ENCODE results near the gene SLC9A9.
"Not testable (repeated sequence)": the region's sequence is repeated elsewhere in the genome, so short reads cannot be mapped to it uniquely, and the experiment has no call there.

SLC9A9 gene

DNA sequence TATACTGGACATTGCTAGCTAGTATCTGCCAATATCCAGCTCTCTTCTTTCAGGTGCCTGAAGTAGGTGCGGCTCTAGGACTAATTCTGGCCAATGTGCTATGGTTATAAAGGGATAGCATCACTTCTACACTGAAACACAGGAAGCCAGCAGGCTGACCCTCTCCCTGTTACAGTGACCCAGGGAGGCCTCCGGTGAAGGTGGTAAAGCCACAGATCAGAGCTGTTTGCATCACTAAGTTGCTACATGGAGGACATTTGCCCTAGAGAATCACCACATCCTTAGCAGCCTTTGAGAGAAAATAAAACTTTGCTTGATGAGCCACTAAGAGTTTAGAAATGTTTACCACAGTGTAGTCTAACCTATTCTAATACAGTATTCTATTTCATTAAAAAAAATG lies 567.3 kb downstream of the SLC9A9 start:
- H3K4me3 ChIP-seq (ENCODE audit: low read depth, low read length): no peak overlapping the region
- TF ChIP-seq POLR2A (IDR thresholded peaks at IDR 0.05; ENCODE audit: extremely low read depth, insufficient read length): no peak
- TF ChIP-seq, protein P1, sequence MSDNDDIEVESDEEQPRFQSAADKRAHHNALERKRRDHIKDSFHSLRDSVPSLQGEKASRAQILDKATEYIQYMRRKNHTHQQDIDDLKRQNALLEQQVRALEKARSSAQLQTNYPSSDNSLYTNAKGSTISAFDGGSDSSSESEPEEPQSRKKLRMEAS (IDR thresholded peaks at IDR 0.05; ENCODE audit: low read depth, low read length): no peak
- TF ChIP-seq MYC (IDR thresholded peaks at IDR 0.05; ENCODE audit: low read depth, low read length): no peak
- TF ChIP-seq, protein P2, sequence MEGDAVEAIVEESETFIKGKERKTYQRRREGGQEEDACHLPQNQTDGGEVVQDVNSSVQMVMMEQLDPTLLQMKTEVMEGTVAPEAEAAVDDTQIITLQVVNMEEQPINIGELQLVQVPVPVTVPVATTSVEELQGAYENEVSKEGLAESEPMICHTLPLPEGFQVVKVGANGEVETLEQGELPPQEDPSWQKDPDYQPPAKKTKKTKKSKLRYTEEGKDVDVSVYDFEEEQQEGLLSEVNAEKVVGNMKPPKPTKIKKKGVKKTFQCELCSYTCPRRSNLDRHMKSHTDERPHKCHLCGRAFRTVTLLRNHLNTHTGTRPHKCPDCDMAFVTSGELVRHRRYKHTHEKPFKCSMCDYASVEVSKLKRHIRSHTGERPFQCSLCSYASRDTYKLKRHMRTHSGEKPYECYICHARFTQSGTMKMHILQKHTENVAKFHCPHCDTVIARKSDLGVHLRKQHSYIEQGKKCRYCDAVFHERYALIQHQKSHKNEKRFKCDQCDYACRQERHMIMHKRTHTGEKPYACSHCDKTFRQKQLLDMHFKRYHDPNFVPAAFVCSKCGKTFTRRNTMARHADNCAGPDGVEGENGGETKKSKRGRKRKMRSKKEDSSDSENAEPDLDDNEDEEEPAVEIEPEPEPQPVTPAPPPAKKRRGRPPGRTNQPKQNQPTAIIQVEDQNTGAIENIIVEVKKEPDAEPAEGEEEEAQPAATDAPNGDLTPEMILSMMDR (IDR thresholded peaks at IDR 0.05; ENCODE audit: low read depth, low read length): no peak
- no peak for DNase-seq (ENCODE audit: low read depth)

DNA sequence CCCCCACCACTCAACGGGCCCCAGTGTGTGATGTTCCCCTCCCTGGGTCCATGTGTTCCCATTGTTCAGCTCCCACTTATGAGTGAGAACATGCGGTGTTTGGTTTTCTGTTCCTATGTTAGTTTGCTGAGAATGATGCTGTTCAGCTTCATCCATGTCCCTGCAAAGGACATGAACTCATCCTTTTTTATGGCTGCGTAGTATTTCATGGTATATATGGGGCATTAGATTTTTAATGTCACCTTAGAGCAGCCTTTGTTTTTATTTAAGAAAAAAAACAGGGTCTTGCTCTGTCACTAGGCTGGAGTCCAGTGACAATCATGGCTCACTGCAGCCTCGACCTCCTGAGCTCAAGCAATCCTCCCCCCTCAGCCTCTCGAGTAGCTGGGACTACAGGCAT lies 568.7 kb downstream of the SLC9A9 start:
- not testable (repeated sequence) for H3K4me3 ChIP-seq (ENCODE audit: low read depth, low read length); DNase-seq (ENCODE audit: low read depth)

DNA sequence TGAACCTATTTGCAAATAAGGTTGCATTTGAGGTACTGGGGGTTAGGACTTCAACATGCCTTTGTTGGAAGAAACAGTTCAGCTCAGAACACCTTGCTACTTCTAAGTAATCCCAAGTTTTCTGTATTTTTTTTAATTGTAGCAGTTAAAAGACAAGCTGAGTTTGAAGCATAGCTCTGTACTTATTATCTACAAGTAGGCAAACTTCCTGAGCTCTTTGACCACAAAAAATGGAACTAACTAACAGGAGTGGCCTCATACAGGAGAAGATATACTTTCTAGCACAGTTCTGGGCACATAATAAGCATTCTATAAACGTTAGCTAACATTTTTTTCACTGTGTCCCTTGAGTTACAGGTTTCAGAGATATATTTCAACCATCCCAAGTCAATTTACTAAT lies 569.5 kb downstream of the SLC9A9 start:
- TF ChIP-seq, protein P2 (IDR thresholded peaks at IDR 0.05; ENCODE audit: low read depth, low read length): no peak
- TF ChIP-seq, protein P1 (IDR thresholded peaks at IDR 0.05; ENCODE audit: low read depth, low read length): no peak
- no peak for TF ChIP-seq POLR2A (IDR thresholded peaks at IDR 0.05; ENCODE audit: extremely low read depth, insufficient read length)
- no peak for TF ChIP-seq MYC (IDR thresholded peaks at IDR 0.05; ENCODE audit: low read depth, low read length)
- H3K4me3 ChIP-seq (ENCODE audit: low read depth, low read length): no peak overlapping the region
- DNase-seq (ENCODE audit: low read depth): no peak

DNA sequence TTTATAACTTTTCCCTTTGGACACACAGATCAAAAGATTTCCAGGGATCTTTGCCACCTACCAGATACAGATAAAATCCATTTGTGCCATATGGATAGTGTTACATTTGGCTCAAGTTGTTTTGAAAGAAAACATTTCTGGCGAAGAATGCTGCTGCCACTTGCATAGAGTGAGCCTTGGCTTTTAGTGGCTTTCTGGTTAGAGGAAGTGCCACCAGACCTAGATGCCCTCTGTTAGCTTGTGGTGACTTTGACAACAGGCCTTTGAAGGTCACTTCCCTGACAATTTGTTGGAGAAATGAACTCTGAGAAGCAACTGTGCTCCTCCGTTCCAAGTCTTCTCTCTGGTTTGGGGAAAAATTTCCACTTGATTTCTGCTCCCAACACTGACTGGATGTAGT lies 570.7 kb downstream of the SLC9A9 start:
- H3K4me3 ChIP-seq (ENCODE audit: low read depth, low read length): no peak overlapping the region
- TF ChIP-seq, protein P1 (IDR thresholded peaks at IDR 0.05; ENCODE audit: low read depth, low read length): no peak
- TF ChIP-seq, protein P2 (IDR thresholded peaks at IDR 0.05; ENCODE audit: low read depth, low read length): no peak
- TF ChIP-seq POLR2A (IDR thresholded peaks at IDR 0.05; ENCODE audit: extremely low read depth, insufficient read length): no peak
- no peak for TF ChIP-seq MYC (IDR thresholded peaks at IDR 0.05; ENCODE audit: low read depth, low read length)
- DNase-seq (ENCODE audit: low read depth): peak; percentile 22

DNA sequence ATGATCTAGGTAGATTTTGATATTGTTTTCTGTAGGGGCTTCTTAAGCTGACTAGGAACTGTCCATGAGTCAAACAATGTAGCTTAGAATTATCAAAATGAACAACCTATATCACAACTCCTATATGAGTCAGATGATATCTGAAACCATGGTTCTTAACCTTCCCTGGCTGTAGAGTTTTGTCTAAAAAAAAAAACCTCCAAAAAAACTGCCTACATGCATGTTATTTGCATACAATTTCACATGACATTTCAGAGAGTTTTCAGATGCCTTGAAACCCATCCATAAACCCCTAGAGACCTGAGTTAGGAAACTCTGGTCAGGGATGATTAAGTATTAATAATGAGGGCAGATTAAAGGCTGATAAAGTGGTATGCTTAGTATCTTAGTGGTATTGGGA lies 571.7 kb downstream of the SLC9A9 start:
- TF ChIP-seq, protein P1 (IDR thresholded peaks at IDR 0.05; ENCODE audit: low read depth, low read length): no peak
- TF ChIP-seq MYC (IDR thresholded peaks at IDR 0.05; ENCODE audit: low read depth, low read length) (no peak), POLR2A (IDR thresholded peaks at IDR 0.05; ENCODE audit: extremely low read depth, insufficient read length) (no peak)
- TF ChIP-seq, protein P2 (IDR thresholded peaks at IDR 0.05; ENCODE audit: low read depth, low read length): no peak
- no peak overlapping the region for H3K4me3 ChIP-seq (ENCODE audit: low read depth, low read length)
- DNase-seq (ENCODE audit: low read depth): no peak

DNA sequence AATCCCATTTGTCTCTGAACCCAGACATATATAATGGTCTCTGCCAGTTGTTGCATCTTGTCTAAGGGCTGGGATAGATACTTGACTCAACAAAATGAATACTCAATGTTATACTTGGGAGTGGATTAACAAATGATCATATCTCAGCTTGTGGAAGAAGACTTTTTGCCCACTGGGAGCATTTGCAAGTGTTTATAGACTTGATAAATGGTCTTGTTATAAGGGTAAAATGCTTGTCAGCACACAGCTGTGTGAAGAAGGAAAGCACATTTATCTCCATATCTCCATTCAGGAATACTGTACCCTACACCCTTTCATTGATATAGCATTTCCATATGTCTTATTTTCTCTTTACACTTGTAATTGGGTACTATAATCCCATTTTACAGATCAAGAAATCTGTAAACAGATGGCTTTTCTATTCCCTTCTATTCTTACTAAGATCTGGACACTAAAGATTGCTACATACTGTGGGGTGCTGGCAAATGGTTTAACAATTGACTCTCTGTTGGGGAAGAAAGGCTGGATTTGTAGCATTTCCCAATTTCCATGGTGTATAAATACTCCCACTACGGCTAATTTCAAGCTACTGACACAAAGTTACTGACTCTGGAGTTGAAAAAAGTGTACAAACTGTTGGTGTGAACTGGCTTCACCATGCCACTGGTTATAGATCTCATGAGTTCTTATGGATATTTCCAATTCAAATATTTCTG lies 574.1 kb downstream of the SLC9A9 start:
- TF ChIP-seq MYC (IDR thresholded peaks at IDR 0.05; ENCODE audit: low read depth, low read length) (no peak), POLR2A (IDR thresholded peaks at IDR 0.05; ENCODE audit: extremely low read depth, insufficient read length) (no peak)
- TF ChIP-seq, protein P2 (IDR thresholded peaks at IDR 0.05; ENCODE audit: low read depth, low read length): no peak
- TF ChIP-seq, protein P1 (IDR thresholded peaks at IDR 0.05; ENCODE audit: low read depth, low read length): no peak
- DNase-seq (ENCODE audit: low read depth): no peak

More for the DNA sequence above, 574.1 kb downstream of the SLC9A9 start:
- no peak overlapping the region for H3K4me3 ChIP-seq (ENCODE audit: low read depth, low read length)

Measured in NB4 (cell line).